Progenitor cell of endocrine pancreas (in vitro differentiated cells): ENCODE results near the gene SNTG2. TPM values are rescaled to one million over a fixed set of nuclear protein-coding genes. Genes with fewer than 3 reads are reported as not detected.

Experiments used
- DNase-seq: peaks from one replicate; pipeline ENCODE4 v3.0.0; 2021; ENCODE audit warnings: low spot score; ENCODE audit not compliant: unreplicated experiment
- H3K27ac Mint-ChIP-seq: 2 replicates; pipeline ENCODE4 v1.8.0; 2021; ENCODE audit warnings: mild to moderate bottlenecking, moderate library complexity, mixed read lengths
- H3K27me3 Mint-ChIP-seq: 2 replicates; pipeline ENCODE4 v1.8.0; 2021; ENCODE audit warnings: mixed read lengths
- H3K36me3 Mint-ChIP-seq: 2 replicates; pipeline ENCODE4 v1.8.0; 2022; ENCODE audit warnings: mixed read lengths; ENCODE audit not compliant: insufficient read depth
- H3K4me1 Mint-ChIP-seq: 2 replicates; pipeline ENCODE4 v1.8.0; 2021; ENCODE audit warnings: low read depth, mixed read lengths
- H3K4me3 Mint-ChIP-seq: 2 replicates; pipeline ENCODE4 v1.8.0; 2021; ENCODE audit warnings: low read depth, mild to moderate bottlenecking, moderate library complexity, mixed read lengths
- H3K9me3 Mint-ChIP-seq: 2 replicates; pipeline ENCODE4 v1.8.0; 2021; ENCODE audit warnings: low read depth, mixed read lengths
- CTCF ChIP-seq: fragments of 200-600 bp; sonication (generic); IDR thresholded peaks from one replicate; pipeline ENCODE4 v1.5.0; 2021; ENCODE audit warnings: antibody characterized with exemption, mild to moderate bottlenecking; ENCODE audit not compliant: unreplicated experiment
- total RNA-seq: library from RNA; stranded (reverse); gene quantifications from 2 replicates; pipeline ENCODE4 v1.2.1, GENCODE V29; 2021

The SNTG2 gene
- total RNA-seq, 1 donor from 2014 or later = 0.50 TPM

- no peak overlapping the region for H3K27ac Mint-ChIP-seq
- TF ChIP-seq CTCF = no peak
- no peak for DNase-seq
- H3K36me3 Mint-ChIP-seq = no peaks in the 10 kb centered on the region
- H3K4me3 Mint-ChIP-seq = no peak overlapping the region
- no peaks in the 10 kb centered on the region for H3K4me1 Mint-ChIP-seq
- H3K9me3 Mint-ChIP-seq = no peaks in the 10 kb centered on the region
- peaks cover 8% of the 10 kb centered on the region for H3K27me3 Mint-ChIP-seq
Observed at GRCh38 chr2:1415501-1415900, 464.9 kb downstream of the SNTG2 start.
